HFFc6 (cell line): ENCODE measurements around the gene PCGF3. TPM values are rescaled to one million over a fixed set of nuclear protein-coding genes. Genes with fewer than 3 reads are reported as not detected.

Experiments used
- DNase-seq: peaks from one replicate; pipeline ENCODE4 v3.0.0-alpha.2; 2018
- H3K27ac Mint-ChIP-seq: 2 replicates; pipeline ENCODE4 v1.8.0; 2020; ENCODE audit warnings: mild to moderate bottlenecking, mixed read lengths
- H3K27me3 Mint-ChIP-seq: 2 replicates; pipeline ENCODE4 v1.8.0; 2021; ENCODE audit warnings: mild to moderate bottlenecking, moderate library complexity, mixed read lengths; ENCODE audit not compliant: insufficient read depth
- H3K36me3 Mint-ChIP-seq: 2 replicates; pipeline ENCODE4 v1.8.0; 2021; ENCODE audit warnings: low read depth, mixed read lengths
- H3K4me1 Mint-ChIP-seq: 2 replicates; pipeline ENCODE4 v1.8.0; 2020; ENCODE audit warnings: low read depth, mixed read lengths
- H3K4me3 Mint-ChIP-seq: 2 replicates; pipeline ENCODE4 v1.8.0; 2020; ENCODE audit warnings: mild to moderate bottlenecking, moderate library complexity, mixed read lengths
- H3K9me3 Mint-ChIP-seq: 2 replicates; pipeline ENCODE4 v1.8.0; 2020; ENCODE audit warnings: mild to moderate bottlenecking, mixed read lengths
- total RNA-seq, 6 experiments: library from RNA; stranded (reverse); fragmentation: NEBNext Ultra II Directional; extraction: Animal tissue kit (Norgen Biotek cat#: 25700); gene quantifications; 2 replicates in 1 of 6; 3 replicates in 5 of 6; pipeline ENCODE4 v1.2.3, GENCODE V29; 2021
- TF ChIP-seq, protein P1 (sequence below): fragments of 200-600 bp; sonication (generic); IDR thresholded peaks from 2 replicates; pipeline ENCODE4 v1.5.0; 2021; ENCODE audit warnings: antibody characterized with exemption, mild to moderate bottlenecking

The PCGF3 gene
- total RNA-seq, 6 experiments from 2014 or later: 28.5 to 34.5 (median 30.2) TPM

DNA sequence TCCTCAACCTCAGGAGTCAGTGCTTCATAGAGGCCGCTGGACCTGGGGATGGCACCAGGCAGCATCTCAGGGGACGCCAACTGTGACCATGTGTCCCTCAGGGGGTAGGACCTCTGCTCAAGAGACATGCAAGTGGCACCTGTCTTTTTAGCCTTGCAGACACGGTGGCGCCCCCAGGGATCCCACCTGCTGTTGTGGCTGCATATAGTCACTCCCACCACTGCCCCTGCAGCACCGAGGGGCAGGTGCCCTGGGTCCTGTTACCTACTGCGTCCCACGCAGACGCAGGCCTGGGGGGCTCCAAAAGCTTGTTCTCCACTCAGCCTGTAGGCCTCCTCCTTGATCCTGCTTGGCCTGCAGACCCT, 28.8 kb upstream of the PCGF3 start:
- Mint-ChIP-seq H3K4me3 (no peak overlapping the region), H3K36me3 (peaks cover 8% of the 10 kb centered on the region), H3K27me3 (no peaks in the 10 kb centered on the region), H3K27ac (no peak overlapping the region), H3K9me3 (no peaks in the 10 kb centered on the region), H3K4me1 (peaks cover 9% of the 10 kb centered on the region)
- TF ChIP-seq, protein P1, sequence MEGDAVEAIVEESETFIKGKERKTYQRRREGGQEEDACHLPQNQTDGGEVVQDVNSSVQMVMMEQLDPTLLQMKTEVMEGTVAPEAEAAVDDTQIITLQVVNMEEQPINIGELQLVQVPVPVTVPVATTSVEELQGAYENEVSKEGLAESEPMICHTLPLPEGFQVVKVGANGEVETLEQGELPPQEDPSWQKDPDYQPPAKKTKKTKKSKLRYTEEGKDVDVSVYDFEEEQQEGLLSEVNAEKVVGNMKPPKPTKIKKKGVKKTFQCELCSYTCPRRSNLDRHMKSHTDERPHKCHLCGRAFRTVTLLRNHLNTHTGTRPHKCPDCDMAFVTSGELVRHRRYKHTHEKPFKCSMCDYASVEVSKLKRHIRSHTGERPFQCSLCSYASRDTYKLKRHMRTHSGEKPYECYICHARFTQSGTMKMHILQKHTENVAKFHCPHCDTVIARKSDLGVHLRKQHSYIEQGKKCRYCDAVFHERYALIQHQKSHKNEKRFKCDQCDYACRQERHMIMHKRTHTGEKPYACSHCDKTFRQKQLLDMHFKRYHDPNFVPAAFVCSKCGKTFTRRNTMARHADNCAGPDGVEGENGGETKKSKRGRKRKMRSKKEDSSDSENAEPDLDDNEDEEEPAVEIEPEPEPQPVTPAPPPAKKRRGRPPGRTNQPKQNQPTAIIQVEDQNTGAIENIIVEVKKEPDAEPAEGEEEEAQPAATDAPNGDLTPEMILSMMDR: no peak
- no peak for DNase-seq

DNA sequence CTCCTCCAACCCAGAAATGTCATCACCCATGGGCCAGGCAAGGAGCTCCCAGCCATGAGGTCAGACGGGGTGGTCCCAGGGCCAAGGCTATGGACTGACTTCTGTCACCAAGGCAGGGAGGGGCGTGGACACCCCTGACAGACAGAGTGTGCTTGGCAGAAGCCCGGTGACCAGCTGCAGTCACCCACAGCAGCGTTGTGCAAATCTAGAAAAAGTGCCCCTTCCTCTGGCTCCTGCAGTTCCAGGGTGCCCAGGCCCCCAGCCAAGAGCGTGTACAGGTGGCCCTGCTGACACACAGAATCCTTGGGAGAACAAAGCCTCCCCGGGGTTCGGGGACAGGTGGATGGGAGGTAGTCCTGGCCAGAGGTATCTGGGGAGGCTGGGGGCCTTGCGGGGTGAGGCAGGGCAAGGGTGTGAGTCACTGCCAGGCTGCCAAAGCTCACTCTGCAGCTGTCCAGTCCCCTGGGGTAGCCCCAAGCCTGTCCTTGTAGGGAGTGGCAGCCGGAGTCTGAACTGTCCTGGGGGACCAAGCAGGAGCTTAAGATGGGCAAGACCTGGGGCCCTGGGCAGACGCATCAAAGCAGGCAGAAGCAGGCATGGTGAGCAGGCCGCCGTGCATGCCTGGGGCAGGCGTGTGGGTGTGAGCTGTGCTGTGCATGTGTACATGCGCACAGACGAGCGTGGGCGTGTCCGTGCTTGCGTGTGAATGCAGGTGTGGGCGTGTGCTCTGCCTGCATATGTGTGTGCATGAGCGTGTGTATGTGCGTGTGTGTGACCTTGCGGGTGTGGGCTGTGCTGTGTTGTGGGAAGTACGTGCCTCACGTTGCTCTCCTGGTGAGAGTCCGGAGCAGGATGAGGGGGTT, 28.0 kb upstream of the PCGF3 start:
- Mint-ChIP-seq H3K4me3 (no peak overlapping the region), H3K9me3 (no peaks in the 10 kb centered on the region), H3K27ac (no peak overlapping the region), H3K27me3 (no peaks in the 10 kb centered on the region), H3K4me1 (peaks cover 9% of the 10 kb centered on the region), H3K36me3 (peaks cover 8% of the 10 kb centered on the region)
- TF ChIP-seq, protein P1: no peak
- no peak for DNase-seq

DNA sequence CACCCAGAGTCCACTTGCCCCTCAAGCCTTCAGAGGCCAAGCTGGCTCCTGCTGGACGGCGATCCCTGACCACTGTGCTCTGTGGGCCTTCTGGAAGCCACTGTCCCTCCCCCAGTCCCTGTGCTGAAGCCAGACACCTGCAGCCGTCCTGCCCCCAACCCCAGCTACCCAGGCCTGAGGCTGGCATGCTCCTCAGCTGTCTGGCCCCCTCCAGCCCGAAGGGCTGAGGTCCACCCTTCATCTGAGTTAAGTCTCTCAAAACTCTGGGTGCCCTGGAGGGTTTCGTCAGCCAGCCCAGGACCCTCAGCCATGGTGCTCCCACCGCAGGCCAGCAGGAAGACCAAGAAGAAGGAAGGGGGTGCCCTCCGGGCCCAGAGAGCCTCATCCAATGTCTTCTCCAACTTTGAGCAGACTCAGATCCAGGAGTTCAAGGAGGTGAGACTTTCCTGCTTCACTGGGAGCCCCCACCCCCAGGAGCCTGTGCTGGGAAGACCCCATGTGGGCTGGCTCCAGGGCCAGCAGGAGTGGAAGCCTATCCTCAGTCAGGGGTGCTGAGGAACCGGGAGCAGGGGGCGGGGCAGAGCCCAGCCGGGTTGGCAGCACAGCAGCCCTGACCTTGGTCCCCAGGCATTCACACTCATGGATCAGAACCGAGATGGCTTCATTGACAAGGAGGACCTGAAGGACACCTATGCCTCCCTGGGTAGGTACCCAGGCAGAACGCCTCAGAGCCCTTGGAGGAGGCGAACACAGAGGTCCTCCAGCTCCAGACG, 27.1 kb upstream of the PCGF3 start:
- no peak for DNase-seq
- H3K4me3 Mint-ChIP-seq: no peak overlapping the region
- H3K4me1 Mint-ChIP-seq: peaks cover 2% of the 10 kb centered on the region
- H3K27me3 Mint-ChIP-seq: no peaks in the 10 kb centered on the region
- TF ChIP-seq, protein P1: no peak
- peaks cover 1% of the 10 kb centered on the region for H3K36me3 Mint-ChIP-seq
- H3K9me3 Mint-ChIP-seq: no peaks in the 10 kb centered on the region
- H3K27ac Mint-ChIP-seq: no peak overlapping the region

DNA sequence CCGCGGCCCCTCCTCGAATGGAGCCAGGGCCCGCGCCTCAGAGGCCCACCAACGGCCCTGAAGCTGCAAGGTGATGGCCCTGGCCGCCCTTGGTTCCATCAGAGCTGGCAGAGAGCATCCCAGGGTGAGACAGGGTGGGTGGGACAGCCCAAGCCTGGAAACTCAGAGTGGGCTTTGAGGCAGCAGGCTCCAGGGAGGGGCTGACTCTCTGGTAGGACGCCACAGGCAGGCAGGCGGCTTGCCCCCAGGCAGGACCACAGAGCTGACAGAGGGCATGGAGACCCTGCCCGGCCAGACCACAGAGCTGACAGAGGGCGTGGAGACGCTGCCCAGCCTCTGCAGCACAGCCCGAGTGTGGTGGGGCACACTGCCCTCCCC, 26.5 kb upstream of the PCGF3 start:
- DNase-seq: no peak
- TF ChIP-seq, protein P1: no peak
- Mint-ChIP-seq H3K27ac (no peak overlapping the region), H3K27me3 (no peaks in the 10 kb centered on the region), H3K4me3 (no peak overlapping the region), H3K36me3 (no peaks in the 10 kb centered on the region), H3K4me1 (no peaks in the 10 kb centered on the region), H3K9me3 (no peaks in the 10 kb centered on the region)

DNA sequence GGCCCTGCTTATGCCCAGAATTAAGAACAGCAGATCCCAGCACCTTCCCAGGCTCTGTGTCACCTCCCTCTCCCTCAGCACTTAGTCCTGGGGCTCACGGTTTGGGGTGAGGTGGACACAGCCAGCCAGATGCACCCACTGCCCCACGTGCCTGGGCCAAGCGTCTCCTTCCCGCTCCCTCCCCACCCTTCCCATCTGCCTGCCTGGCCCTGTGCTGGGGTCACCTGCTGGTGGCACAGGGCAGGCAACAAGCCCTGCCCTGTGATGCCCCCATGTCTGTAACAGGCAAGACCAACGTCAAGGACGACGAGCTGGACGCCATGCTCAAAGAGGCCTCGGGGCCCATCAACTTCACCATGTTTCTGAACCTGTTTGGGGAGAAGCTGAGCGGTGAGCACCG, 26.0 kb upstream of the PCGF3 start:
- Mint-ChIP-seq H3K27me3 (peaks cover 2% of the 10 kb centered on the region; the same call in 1 of the 2 replicates), H3K4me1 (no peaks in the 10 kb centered on the region), H3K36me3 (no peaks in the 10 kb centered on the region), H3K27ac (no peak overlapping the region), H3K4me3 (no peak overlapping the region), H3K9me3 (no peaks in the 10 kb centered on the region)
- TF ChIP-seq, protein P1: no peak
- DNase-seq: no peak
